Measurements from ENCODE around the gene PIK3CD.
A peak's percentile ranks its signal among the peaks of the same experiment; 100 is the strongest.

PIK3CD gene

GRCh38 chr1:9721606-9722377, 70.3 kb downstream of the PIK3CD start:
- peak; percentile 36 for DNase-seq

DNA sequence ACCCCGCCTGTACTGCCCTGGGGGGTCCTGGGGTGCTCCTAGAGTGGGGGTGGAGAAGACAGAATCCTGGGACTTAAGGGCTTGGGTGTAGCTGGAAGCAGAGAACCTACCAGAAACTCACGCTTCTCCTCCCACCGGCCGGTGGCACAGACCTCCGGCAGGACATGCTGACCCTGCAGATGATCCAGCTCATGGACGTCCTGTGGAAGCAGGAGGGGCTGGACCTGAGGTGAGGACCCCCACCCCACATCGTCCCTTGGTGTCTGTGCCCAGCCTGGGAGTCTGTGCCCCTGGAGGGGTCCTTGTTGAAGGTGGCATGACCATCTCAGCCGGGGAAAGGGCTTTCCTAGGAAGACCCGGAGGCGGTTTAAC, 70.8 kb downstream of the PIK3CD start:
- no peak for DNase-seq

GRCh38 chr1:9723068-9723805, 71.7 kb downstream of the PIK3CD start:
- DNase-seq: no peak

- DNase-seq: no peak
Measured at GRCh38 chr1:9723926-9724325, 72.4 kb downstream of the PIK3CD start.

- peak; percentile 81 for DNase-seq
Measured at GRCh38 chr1:9724706-9725476, 73.4 kb downstream of the PIK3CD start.

DNA sequence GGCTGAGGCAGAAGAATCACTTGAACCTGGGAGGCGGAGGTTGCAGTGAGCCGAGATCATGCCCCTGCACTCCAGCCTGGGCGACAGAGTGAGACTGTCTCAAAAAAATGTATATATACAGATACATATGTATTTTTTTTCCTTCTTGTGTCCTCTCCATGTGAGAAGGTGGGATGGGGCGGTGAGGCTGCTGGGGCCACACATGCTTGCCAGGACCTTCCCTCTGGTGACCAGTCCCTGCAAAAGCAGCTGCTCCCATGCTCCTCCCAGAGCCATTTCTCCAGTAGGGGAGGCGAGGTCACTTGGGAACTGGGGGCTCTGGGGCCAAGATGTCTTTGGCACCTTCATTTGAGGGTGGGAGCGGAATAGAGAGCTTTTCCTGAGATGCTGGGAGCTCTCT, 74.9 kb downstream of the PIK3CD start:
- no peak for DNase-seq

DNA sequence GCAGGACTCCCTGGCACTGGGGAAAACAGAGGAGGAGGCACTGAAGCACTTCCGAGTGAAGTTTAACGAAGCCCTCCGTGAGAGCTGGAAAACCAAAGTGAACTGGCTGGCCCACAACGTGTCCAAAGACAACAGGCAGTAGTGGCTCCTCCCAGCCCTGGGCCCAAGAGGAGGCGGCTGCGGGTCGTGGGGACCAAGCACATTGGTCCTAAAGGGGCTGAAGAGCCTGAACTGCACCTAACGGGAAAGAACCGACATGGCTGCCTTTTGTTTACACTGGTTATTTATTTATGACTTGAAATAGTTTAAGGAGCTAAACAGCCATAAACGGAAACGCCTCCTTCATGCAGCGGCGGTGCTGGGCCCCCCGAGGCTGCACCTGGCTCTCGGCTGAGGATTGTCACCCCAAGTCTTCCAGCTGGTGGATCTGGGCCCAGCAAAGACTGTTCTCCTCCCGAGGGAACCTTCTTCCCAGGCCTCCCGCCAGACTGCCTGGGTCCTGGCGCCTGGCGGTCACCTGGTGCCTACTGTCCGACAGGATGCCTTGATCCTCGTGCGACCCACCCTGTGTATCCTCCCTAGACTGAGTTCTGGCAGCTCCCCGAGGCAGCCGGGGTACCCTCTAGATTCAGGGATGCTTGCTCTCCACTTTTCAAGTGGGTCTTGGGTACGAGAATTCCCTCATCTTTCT, 75.5 kb downstream of the PIK3CD start:
- no peak for DNase-seq

DNA sequence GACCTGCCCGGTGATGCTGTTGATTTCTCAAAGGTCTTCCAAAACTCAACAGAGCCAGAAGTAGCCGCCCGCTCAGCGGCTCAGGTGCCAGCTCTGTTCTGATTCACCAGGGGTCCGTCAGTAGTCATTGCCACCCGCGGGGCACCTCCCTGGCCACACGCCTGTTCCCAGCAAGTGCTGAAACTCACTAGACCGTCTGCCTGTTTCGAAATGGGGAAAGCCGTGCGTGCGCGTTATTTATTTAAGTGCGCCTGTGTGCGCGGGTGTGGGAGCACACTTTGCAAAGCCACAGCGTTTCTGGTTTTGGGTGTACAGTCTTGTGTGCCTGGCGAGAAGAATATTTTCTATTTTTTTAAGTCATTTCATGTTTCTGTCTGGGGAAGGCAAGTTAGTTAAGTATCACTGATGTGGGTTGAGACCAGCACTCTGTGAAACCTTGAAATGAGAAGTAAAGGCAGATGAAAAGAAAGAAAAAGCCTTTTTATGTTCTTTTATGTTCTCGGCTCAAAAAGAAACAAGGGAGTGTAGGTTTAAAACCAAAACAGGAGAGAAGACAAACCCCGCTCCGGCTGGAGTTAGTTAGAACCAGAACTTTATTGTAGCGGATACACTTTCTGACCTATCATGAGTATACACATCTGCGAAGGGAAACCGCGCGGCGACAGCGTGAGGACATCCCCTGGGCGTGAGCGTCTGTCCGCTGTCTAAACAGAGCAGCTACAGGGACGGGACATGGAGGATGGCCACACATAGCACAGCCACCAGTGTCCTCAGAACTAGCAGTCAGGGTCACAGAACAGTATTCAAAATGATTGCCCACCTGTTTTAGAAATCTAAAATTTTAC, 77.1 kb downstream of the PIK3CD start:
- DNase-seq: no peak

DNA sequence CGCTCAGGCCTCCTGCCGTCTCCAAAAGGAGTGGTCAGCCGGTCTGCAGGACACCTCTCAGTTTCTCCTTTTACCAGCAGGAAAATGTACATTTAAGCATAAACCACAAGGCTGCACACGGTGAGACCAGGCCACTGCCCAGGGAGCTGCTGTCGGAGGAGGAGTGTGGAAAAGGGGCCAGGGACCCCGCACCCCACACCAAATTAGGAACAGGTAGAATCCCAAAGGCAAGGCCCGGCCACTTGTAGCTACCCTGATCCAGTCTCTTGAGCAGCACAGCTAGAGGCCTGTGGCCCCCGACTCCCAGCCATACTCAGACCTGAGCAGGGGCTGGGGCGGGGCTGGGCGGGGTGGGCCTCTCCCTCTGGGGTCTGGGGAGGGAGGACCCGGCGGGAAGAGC, 78.0 kb downstream of the PIK3CD start:
- DNase-seq: no peak

DNA sequence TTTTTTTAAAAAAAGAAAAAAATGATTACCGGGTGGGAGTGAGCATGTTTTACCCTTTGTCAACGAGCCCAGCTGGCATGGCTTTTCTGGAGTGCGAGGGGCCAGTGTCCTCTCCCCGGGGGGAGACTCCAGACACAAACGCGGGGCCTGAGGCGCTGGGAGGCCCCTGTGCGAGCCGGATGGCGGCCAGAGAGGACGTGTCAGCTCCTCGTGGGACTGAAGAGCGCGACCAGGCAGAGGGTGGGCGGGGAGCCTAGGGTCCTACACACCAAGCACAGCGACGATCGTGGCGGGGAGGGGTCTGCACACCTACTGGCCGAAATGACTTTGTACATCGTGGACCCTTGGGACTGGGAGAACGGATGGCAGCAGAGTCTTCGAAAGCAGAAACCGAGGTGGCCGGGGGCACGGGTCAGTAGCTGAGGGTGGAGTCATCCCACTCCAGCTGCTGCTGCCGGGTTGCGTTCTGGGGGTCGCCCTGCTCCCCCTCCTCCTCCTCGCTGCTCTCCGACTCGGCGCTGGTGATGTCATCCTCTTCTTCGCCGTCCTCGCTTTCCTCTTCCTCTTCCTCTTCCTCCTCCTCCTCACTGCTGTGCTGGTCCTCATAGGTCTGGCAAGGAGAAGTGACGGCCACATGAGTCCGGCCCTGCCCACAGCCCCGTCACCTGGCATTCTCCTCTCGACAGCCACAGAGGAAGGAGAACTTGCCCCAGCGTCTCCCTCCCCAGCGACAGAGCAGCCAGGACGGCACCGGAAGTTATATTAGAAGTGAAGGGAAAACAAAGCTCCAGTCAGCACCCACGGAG, 78.8 kb downstream of the PIK3CD start:
- no peak for DNase-seq

DNA sequence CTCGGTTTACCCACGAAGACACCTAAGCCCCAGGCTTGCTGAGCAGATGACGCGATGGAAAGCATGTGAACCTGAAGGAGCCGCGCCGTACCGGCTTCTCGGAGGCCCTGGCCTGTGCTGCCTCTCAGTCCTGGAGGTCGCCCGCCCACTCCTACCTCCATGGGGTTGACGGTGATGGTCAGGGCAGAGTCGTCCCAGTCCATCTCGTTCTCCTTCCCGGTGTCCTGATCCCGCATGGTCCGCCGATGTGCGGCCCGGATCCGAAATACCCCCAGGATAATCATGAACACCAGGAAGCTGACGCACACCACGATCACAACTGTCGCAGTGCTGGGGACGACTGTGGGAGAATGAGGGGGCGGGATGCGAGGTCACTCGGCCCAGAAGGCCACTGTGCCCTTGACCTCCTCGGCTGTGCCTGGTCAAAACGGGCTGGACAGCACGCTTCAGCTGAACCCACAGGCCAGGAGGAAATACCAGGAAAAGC, 79.6 kb downstream of the PIK3CD start:
- DNase-seq: no peak

DNA sequence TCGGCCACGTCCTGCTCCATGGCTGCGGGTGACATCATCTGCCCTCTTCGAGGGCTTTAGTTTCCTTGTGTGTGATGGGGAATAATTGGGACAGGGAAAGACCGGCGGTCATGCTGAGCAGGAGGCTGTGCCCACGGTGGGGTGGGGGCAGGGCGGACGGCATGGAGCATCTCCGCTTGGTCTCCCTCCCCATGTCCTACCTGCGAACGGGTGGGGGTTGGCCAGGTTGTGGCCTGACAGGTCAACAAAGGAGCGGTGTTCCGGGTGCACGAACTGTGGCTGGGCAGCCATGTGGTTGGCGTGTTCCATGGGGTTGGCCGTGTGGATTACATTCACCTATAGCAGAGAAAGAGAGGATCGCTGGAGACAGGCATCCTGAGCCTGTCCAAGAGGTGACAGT, 80.0 kb downstream of the PIK3CD start:
- DNase-seq: no peak

GRCh38 chr1:9732123-9732971, 80.8 kb downstream of the PIK3CD start:
- no peak for DNase-seq

DNA sequence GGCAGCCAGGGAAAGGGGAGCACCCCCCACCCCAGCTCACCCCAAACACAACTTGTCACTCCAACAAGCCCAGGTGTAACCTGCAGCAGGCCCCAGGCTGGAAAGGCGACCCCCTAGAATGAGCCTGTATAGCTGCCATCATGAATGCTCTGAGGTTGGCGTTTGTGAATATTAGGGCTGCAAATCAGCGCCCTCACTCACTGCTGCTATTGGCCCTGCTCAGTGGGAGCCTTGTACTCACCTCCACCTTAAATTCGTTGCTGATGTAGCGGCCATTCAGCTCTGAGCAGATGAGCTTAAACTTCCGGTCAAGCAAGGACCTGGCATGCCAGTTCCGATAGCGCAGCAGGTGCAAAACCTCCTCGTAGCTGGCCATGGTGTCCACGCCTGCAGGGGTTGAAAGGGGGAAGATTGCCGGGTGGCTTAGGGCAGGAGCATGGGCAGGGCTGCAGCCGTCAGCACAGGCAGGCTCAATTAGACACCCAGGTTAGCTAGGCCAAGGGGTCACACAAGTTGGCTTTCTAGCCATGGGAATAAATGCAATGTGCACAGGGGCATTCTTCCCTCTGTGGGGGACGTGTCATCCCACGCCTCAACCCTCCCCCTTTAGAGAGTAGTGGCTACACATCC, 81.7 kb downstream of the PIK3CD start:
- DNase-seq: no peak

DNA sequence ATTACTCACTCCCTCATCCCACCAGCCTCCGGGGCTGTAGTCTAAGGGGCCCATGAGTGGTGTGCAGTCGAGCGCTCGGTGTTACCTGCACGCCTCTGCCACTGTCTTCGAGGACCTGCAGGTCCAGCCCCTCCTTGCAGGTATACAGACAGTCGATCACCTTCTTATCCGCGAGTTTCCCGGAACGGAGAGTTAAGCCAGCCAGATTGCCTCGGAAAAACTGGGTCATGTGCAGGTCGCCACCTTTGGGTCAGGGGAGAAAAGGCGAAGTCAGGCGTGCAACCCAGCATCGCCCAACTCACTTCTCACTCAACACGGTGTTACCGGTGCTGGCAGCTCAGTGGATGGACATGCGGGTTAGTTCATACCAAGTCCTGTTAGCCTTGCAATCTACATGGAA, 84.3 kb downstream of the PIK3CD start:
- no peak for DNase-seq

- no peak for DNase-seq
Measured at GRCh38 chr1:9736241-9736640, 84.7 kb downstream of the PIK3CD start.

- DNase-seq: no peak
Measured at GRCh38 chr1:9737057-9737456, 85.5 kb downstream of the PIK3CD start.

DNA sequence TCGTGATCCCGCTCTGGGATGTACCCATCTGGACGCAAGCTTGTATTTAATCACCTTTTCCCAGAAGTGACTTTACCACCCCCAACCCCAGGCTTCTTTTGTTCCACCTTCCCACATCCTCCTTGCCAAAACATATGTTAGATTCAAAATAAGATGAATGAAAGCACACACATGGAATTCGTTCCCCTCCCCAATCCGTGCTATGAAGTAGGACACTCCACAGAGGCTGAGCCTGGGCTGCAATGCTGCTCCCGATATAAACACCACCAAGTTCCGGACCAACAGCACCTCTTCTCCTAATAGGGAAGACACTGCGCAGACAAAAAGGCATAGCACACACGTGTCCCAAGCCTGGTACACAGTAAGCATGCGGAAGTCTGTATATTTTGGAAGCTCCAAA, 86.1 kb downstream of the PIK3CD start:
- DNase-seq: no peak

- no peak for DNase-seq
Measured at GRCh38 chr1:9744106-9744799, 92.7 kb downstream of the PIK3CD start.

Measured in OCI-M1 (cell line).